GM10266 (cell line): ENCODE measurements around the gene LAMA4.
A peak's percentile ranks its signal among the peaks of the same experiment; 100 is the strongest.

ENCODE experiments used
- DNase-seq: peaks from one replicate; pipeline ENCODE4 v3.0.0; 2012; ENCODE audit errors: extremely low spot score
- CTCF ChIP-seq: IDR thresholded peaks from 2 replicates; pipeline ENCODE4 v1.5.1; 2012; ENCODE audit warnings: mild to moderate bottlenecking, low read depth; ENCODE audit not compliant: control insufficient read depth, insufficient read depth; ENCODE audit errors: missing control alignments

LAMA4 gene

GRCh38 chr6:112087136-112087911 lies 167.0 kb downstream of the LAMA4 start, which contains the start of the genes FAM229B and TUBE1:
Gene FAM229B, plus strand, starts transcription at chr6:112087591. Its CDS starts 11,693 bp downstream, at chr6:112099284.
Gene TUBE1, minus strand, starts transcription at chr6:112087482. Its CDS starts 48 bp downstream, at chr6:112087434.
- TF ChIP-seq CTCF: no peak
- peak; percentile 78 for DNase-seq

- DNase-seq: peak; percentile 14
- TF ChIP-seq CTCF: peak; percentile 33
Measured at GRCh38 chr6:112086744-112087135, 167.6 kb downstream of the LAMA4 start.

- DNase-seq: no peak
- TF ChIP-seq CTCF: no peak
Measured at GRCh38 chr6:112085286-112086065, 168.9 kb downstream of the LAMA4 start.

GRCh38 chr6:112081569-112081968 lies 172.8 kb downstream of the LAMA4 start:
- no peak for DNase-seq
- no peak for TF ChIP-seq CTCF

- TF ChIP-seq CTCF: no peak
- no peak for DNase-seq
Measured at GRCh38 chr6:112066606-112067005, 187.8 kb downstream of the LAMA4 start.

GRCh38 chr6:112065426-112065986 lies 188.9 kb downstream of the LAMA4 start:
- no peak for DNase-seq
- no peak for TF ChIP-seq CTCF
